Ovary (tissue), 9 donors: Measurements from ENCODE around the gene HNRNPLL. TPM values are rescaled to one million over a fixed set of nuclear protein-coding genes. Genes with fewer than 3 reads are reported as not detected.

Source experiments
- DNase-seq, 5 donors: peaks; one replicate each; pipeline ENCODE4 v3.0.0-alpha.2; 2019 to 2020
- H3K27ac ChIP-seq, 2 donors: fragments of 200-600 bp; one replicate each; pipeline versions ENCODE4 v1.5.1 to v1.8.0; 2019 to 2022
- H3K27me3 ChIP-seq: fragments of 200-600 bp; one replicate; pipeline ENCODE4 v1.8.0; 2022
- H3K36me3 ChIP-seq: fragments of 200-600 bp; sonication (generic); one replicate; pipeline ENCODE4 v1.5.1; 2019
- H3K4me1 ChIP-seq: one replicate; pipeline ENCODE4 v1.8.1; 2013; ENCODE audit warnings: mild to moderate bottlenecking, moderate library complexity; ENCODE audit not compliant: insufficient read depth
- H3K4me3 ChIP-seq: fragments of 200-600 bp; sonication (generic); one replicate; pipeline ENCODE4 v1.5.1; 2017
- H3K9me3 ChIP-seq, 2 donors: fragments of 200-600 bp in 1 of 2; sonication (generic) in 1 of 2; one replicate each; pipeline versions ENCODE4 v1.5.1 to v1.8.1; 2013 to 2019; ENCODE audit warnings: mild to moderate bottlenecking in 1 of 2, moderate library complexity in 1 of 2
- EP300 ChIP-seq: sonication (generic); formaldehyde crosslinking; IDR thresholded peaks from one replicate; pipeline ENCODE4 v1.6.1; 2017; ENCODE audit warnings: antibody characterized with exemption
- POLR2A ChIP-seq: fragments of 450-650 bp; IDR thresholded peaks from one replicate; pipeline ENCODE4 v1.6.1; 2017; ENCODE audit warnings: antibody characterized with exemption, mild to moderate bottlenecking, moderate library complexity
- WGBS, 3 donors: extraction: QIAGEN DNeasy Blood & Tissue Kit in 1 of 3; methylation state at CpG; one replicate each; pipeline versions ENCODE4 v1.1.5 to v1.1.7; 2013 to 2017; 5-methylcytosine and 5-hydroxymethylcytosine counted together
- intact Hi-C, 4 donors: fragments of 100-400 bp; cut with DNase I; formaldehyde crosslinking; loops; one replicate each; pipeline versions ENCODE4 v1.11.0 to v1.15.1; 2022 to 2023
- polyA plus RNA-seq, 2 donors: library from polyadenylated mRNA; stranded (reverse); fragments of 200-250 nt in 1 of 2; fragments of 350-450 nt in 1 of 2; fragmentation: Illumina TruSeq in 1 of 2; extraction: RNeasy Lipid Tissue Mini Kit (QIAGEN cat#74804) in 1 of 2; gene quantifications; one replicate each; pipeline ENCODE4 v1.2.3, GENCODE V29; 2013 to 2014
- total RNA-seq, 7 donors: library from RNA; depleted of rRNA in 2 of 7; stranded (reverse); fragments of >200 nt in 2 of 7; fragmentation: NEBNext Ultra II Directional in 3 of 7; extraction: Animal tissue kit (Norgen Biotek cat#: 25700) in 3 of 7; gene quantifications; one replicate each; pipeline versions ENCODE4 v1.1.0 to v1.2.4, GENCODE V29; 2016 to 2023
- TF ChIP-seq, protein P1 (sequence below), 3 donors: fragments of 450-650 bp in 2 of 3; fragments of 200-600 bp in 1 of 3; IDR thresholded peaks; one replicate each; pipeline versions ENCODE4 v1.5.1 to v1.8.0; 2016 to 2022; ENCODE audit warnings: antibody characterized with exemption in 3 of 3, mild to moderate bottlenecking in 1 of 3
- donor health status: DM: no; HTN: no; CAD: no; lungs with moderate emphysema.
- donor health status: DM: no; HTN: no; CAD: no.
- donor health status: Bipolar disorder and iron deficiency.
- donor health status: DM: yes; HTN: yes; CAD: no.
- donor health status: DM: no; HTN: no; CAD: no.
- donor health status: DM: yes; HTN: yes; CAD: no.

The HNRNPLL gene
- total and polyA plus RNA-seq, 9 donors: 19.1 to 59.2 (median 47.1) TPM

DNA sequence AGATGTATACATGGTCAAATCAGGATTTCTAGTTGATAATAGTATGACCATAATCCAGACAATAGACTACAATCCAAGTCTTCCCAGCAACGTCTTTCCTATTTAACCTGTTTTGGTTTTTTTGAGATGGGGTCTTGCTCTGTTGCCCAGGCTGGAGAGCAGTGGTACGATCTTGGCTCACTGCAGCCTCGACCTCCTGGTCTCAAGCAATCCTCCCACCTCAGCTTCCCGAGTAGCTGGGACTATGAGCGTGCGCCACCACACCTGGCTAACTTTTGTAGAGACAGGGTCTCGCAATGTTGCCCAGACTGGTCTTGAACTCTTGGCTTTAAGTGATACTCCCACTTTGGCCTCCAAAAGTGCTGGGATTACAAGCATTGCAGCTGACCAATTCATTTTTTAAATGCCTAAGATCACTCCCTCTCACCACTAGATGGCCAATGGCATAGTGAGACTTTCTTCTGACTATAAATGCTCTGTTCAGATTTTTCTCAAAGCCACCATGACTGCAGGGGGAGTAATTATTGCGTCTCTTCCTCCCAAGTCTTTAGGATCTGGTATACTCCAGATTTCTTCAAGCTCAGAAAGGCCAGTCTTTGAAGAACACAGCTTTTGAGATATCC lies 47.6 kb downstream of the HNRNPLL start:
- intact Hi-C loops: no loop called here
- no peak for TF ChIP-seq POLR2A
- TF ChIP-seq, protein P1, sequence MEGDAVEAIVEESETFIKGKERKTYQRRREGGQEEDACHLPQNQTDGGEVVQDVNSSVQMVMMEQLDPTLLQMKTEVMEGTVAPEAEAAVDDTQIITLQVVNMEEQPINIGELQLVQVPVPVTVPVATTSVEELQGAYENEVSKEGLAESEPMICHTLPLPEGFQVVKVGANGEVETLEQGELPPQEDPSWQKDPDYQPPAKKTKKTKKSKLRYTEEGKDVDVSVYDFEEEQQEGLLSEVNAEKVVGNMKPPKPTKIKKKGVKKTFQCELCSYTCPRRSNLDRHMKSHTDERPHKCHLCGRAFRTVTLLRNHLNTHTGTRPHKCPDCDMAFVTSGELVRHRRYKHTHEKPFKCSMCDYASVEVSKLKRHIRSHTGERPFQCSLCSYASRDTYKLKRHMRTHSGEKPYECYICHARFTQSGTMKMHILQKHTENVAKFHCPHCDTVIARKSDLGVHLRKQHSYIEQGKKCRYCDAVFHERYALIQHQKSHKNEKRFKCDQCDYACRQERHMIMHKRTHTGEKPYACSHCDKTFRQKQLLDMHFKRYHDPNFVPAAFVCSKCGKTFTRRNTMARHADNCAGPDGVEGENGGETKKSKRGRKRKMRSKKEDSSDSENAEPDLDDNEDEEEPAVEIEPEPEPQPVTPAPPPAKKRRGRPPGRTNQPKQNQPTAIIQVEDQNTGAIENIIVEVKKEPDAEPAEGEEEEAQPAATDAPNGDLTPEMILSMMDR (IDR thresholded peaks at IDR 0.05): no peak
- TF ChIP-seq EP300: no peak
- no peaks in the 10 kb centered on the region for H3K27me3 ChIP-seq
- H3K4me3 ChIP-seq: no peak overlapping the region
- 87 to 95% (median 90%) methylated on average over 8 of the region's 8 CpGs for WGBS, 3 donors
- H3K9me3 ChIP-seq: peaks cover 0 to 3% of the 10 kb centered on the region in 2 donors
- DNase-seq: no peak
- H3K4me1 ChIP-seq: no peaks in the 10 kb centered on the region
- H3K36me3 ChIP-seq: no peaks in the 10 kb centered on the region
- H3K27ac ChIP-seq: no peak overlapping the region

DNA sequence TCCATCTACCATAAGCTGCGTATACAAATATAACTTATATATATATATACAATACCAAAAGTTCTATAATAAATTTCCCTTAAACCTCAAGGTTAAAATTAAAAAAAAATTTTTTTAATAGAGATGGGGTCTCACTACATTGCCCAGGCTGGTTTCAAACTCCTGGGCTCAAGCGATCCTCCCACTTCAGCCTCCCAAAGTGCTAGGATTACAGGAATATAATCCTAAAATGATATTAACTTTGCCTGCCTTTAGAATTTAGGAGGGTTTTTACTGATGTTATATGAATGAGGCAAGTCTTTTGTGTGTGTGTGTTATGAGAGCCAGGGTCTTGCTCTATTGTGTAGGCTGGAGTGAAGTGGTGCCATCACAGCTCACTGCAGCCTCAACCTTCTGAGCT lies 49.2 kb downstream of the HNRNPLL start:
- intact Hi-C loops: no loop called here
- Histone ChIP-seq H3K9me3 (peaks cover 0 to 3% of the 10 kb centered on the region in 2 donors), H3K27me3 (no peaks in the 10 kb centered on the region), H3K36me3 (no peaks in the 10 kb centered on the region), H3K4me1 (no peaks in the 10 kb centered on the region), H3K27ac (no peak overlapping the region), H3K4me3 (no peak overlapping the region)
- WGBS, 3 donors: 97 to 98% (median 98%) methylated on average over 2 of the region's 2 CpGs
- TF ChIP-seq, protein P1 (IDR thresholded peaks at IDR 0.05): no peak
- TF ChIP-seq POLR2A: no peak
- no peak for TF ChIP-seq EP300
- no peak for DNase-seq

DNA sequence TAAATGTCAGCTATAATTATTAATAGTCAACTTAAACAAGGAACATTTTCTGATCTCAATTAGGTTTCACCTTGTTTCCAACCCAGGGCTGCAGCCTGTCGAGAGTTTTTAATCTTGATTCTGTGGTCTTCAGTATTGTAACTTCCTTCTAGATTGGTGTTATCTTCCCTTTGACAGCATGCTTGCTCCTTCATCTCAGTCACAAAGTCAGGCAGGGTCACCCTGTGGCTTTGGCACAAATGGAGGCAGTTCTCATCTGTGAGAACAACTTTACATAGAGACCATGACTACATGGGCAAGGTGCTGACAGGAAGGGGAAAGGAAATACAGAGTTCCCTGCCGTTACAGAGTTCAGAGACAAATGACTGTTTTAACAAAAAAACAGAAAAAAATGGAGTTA lies 50.5 kb downstream of the HNRNPLL start:
- no peaks in the 10 kb centered on the region for H3K4me1 ChIP-seq
- no peaks in the 10 kb centered on the region for H3K36me3 ChIP-seq
- H3K27me3 ChIP-seq: no peaks in the 10 kb centered on the region
- TF ChIP-seq POLR2A: no peak
- no peak for TF ChIP-seq EP300
- TF ChIP-seq, protein P1 (IDR thresholded peaks at IDR 0.05): no peak
- 64 to 89% (median 80%) methylated on average over 2 of the region's 2 CpGs for WGBS, 3 donors
- DNase-seq: no peak
- intact Hi-C loops: no loop called here
- H3K9me3 ChIP-seq: peaks cover 0 to 3% of the 10 kb centered on the region in 2 donors
- no peak overlapping the region for H3K4me3 ChIP-seq
- no peak overlapping the region for H3K27ac ChIP-seq

GRCh38 chr2:38551746-38552145 lies 51.0 kb downstream of the HNRNPLL start:
- Histone ChIP-seq H3K4me1 (no peaks in the 10 kb centered on the region), H3K9me3 (peaks cover 0 to 3% of the 10 kb centered on the region in 2 donors), H3K36me3 (no peaks in the 10 kb centered on the region), H3K4me3 (no peak overlapping the region), H3K27ac (no peak overlapping the region), H3K27me3 (no peaks in the 10 kb centered on the region)
- TF ChIP-seq, protein P1 (IDR thresholded peaks at IDR 0.05): no peak
- TF ChIP-seq EP300 (no peak), POLR2A (no peak)
- 94 to 97% (median 94%) methylated on average over 2 of the region's 2 CpGs for WGBS, 3 donors
- intact Hi-C loops: no loop called here
- DNase-seq: no peak
